Measurements from ENCODE around the gene DNAH7.
"Not testable (repeated sequence)": the region's sequence is repeated elsewhere in the genome, so short reads cannot be mapped to it uniquely, and the experiment has no call there.

Gene DNAH7

GRCh38 chr2:195721042-195721441, 347.6 kb downstream of the DNAH7 start:
- no peak for DNase-seq (ENCODE audit: low read depth)

GRCh38 chr2:195716466-195716865, 352.2 kb downstream of the DNAH7 start:
- DNase-seq (ENCODE audit: low read depth), result no peak

GRCh38 chr2:195711478-195711877, 357.2 kb downstream of the DNAH7 start:
- DNase-seq (ENCODE audit: low read depth), result no peak

- DNase-seq (ENCODE audit: low read depth), result no peak
Observed at GRCh38 chr2:195709901-195710806, 358.5 kb downstream of the DNAH7 start.

GRCh38 chr2:195706161-195706900, 362.3 kb downstream of the DNAH7 start:
- no peak for DNase-seq (ENCODE audit: low read depth)

GRCh38 chr2:195700480-195700879, 368.2 kb downstream of the DNAH7 start:
- DNase-seq (ENCODE audit: low read depth), result no peak

- DNase-seq (ENCODE audit: low read depth), result no peak
Observed at GRCh38 chr2:195697681-195698220, 370.9 kb downstream of the DNAH7 start.

GRCh38 chr2:195696012-195696411, 372.6 kb downstream of the DNAH7 start:
- no peak for DNase-seq (ENCODE audit: low read depth)

- DNase-seq (ENCODE audit: low read depth), result no peak
Observed at GRCh38 chr2:195695002-195695631, 373.5 kb downstream of the DNAH7 start.

GRCh38 chr2:195694553-195694952, 374.1 kb downstream of the DNAH7 start:
- no peak for DNase-seq (ENCODE audit: low read depth)

GRCh38 chr2:195692531-195692930, 376.1 kb downstream of the DNAH7 start:
- not testable (repeated sequence) for DNase-seq (ENCODE audit: low read depth)

Measured in stimulated activated CD8-positive, alpha-beta memory T cell treated with anti-CD3 and anti-CD28 coated beads, Interleukin-12 subunit alpha, Interleukin-12 subunit beta, amount 100 ng/mL, for 1 hour (primary cell).